Skeletal muscle tissue (tissue), 4 donors: ENCODE results near the gene ANKRD22. TPM values are rescaled to one million over a fixed set of nuclear protein-coding genes. Genes with fewer than 3 reads are reported as not detected.

ENCODE experiments used
- H3K27ac ChIP-seq: one replicate; pipeline ENCODE4 v1.7.0; 2013; ENCODE audit warnings: mild to moderate bottlenecking, low read depth, low read length, inconsistent platforms
- H3K27me3 ChIP-seq, 3 donors: one replicate each; pipeline ENCODE4 v1.7.0; 2013; ENCODE audit warnings: low read length in 3 of 3; ENCODE audit not compliant: control insufficient read depth in 3 of 3, insufficient read depth in 3 of 3
- H3K36me3 ChIP-seq, 3 donors: one replicate each; pipeline ENCODE4 v1.7.0; 2013; ENCODE audit warnings: low read length in 3 of 3; ENCODE audit not compliant: control insufficient read depth in 3 of 3, insufficient read depth in 3 of 3
- H3K4me1 ChIP-seq, 3 donors: one replicate each; pipeline ENCODE4 v1.7.0; 2013; ENCODE audit warnings: low read length in 3 of 3, mild to moderate bottlenecking in 3 of 3; ENCODE audit not compliant: control insufficient read depth in 3 of 3, insufficient read depth in 3 of 3
- H3K4me3 ChIP-seq, 3 donors: one replicate each; pipeline ENCODE4 v1.7.0; 2013; ENCODE audit warnings: low read length in 3 of 3
- H3K9ac ChIP-seq, 3 donors: one replicate each; pipeline ENCODE4 v1.7.0; 2013; ENCODE audit warnings: low read length in 3 of 3, mild to moderate bottlenecking in 3 of 3, moderate library complexity in 2 of 3, low read depth in 1 of 3
- H3K9me3 ChIP-seq, 3 donors: one replicate each; pipeline ENCODE4 v1.7.0; 2013; ENCODE audit warnings: low read length in 3 of 3; ENCODE audit not compliant: control insufficient read depth in 3 of 3
- total RNA-seq: library from RNA; depleted of rRNA; stranded (reverse); fragments of >200 nt; gene quantifications from one replicate; pipeline ENCODE4 v1.2.3, GENCODE V29; 2014
- donor health status: Osteomylitis.

ANKRD22 gene
- total RNA-seq, 1 donor from 2014 or later, result not detected

DNA sequence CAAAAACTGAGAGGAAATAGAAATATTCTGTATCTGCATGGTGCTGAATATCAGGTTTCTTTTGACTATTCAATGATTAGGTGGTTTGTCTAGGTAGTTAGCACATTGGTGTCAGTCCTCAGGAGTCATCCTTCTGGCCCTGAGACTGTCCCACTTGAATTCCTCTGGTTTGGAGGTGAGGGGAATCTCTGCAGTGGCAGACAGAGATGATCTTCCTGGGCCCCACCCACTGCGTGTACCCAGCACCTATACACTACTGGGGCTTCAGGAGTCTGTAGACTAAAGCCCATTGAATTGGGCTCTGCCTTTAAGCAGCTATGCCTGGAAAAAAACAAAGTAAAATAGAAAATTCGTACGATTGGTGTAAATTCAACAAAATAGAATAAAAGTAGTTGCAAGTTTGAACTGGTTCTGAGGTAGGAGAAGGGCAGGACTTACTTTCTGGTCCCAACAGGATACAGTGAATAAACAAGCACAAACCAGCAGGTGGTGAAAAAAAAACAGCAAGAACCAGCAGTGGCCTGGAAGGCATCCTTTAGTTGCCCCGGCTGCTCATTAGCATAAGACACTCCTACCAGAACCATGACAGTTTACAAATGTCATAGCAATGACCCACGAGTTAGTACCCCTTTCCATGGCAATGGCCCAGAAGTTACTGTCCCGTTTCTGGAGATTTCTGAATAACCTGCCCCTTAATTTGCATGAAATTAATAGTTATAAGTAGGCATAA, 47.4 kb downstream of the ANKRD22 start:
- Histone ChIP-seq H3K27ac (no peak overlapping the region), H3K36me3 (no peaks in the 10 kb centered on the region), H3K9me3 (no peaks in the 10 kb centered on the region), H3K9ac (no peak overlapping the region), H3K4me3 (no peak overlapping the region), H3K27me3 (no peaks in the 10 kb centered on the region), H3K4me1 (no peaks in the 10 kb centered on the region)

DNA sequence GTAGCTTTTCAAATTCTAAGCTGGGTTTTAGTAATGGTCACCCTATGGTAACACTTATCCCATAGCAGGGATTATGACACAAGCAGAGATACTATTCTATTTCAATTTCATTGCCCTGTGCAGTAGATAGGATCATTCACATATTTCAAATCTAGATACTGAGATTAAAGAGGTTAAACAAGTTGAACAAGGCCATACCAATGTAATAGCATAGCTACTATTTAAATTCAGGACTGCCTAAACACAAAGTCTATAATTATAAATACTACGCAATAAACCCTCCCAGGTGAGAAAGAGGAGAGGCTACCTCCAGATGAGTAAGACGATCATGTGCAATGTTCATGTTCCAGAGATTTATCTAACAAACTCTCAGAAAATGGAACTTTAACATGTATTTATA, 48.0 kb downstream of the ANKRD22 start:
- H3K4me3 ChIP-seq, result no peak overlapping the region
- H3K36me3 ChIP-seq, result no peaks in the 10 kb centered on the region
- no peak overlapping the region for H3K9ac ChIP-seq
- H3K27ac ChIP-seq, result no peak overlapping the region
- H3K4me1 ChIP-seq, result no peaks in the 10 kb centered on the region
- H3K9me3 ChIP-seq, result no peaks in the 10 kb centered on the region
- H3K27me3 ChIP-seq, result no peaks in the 10 kb centered on the region

DNA sequence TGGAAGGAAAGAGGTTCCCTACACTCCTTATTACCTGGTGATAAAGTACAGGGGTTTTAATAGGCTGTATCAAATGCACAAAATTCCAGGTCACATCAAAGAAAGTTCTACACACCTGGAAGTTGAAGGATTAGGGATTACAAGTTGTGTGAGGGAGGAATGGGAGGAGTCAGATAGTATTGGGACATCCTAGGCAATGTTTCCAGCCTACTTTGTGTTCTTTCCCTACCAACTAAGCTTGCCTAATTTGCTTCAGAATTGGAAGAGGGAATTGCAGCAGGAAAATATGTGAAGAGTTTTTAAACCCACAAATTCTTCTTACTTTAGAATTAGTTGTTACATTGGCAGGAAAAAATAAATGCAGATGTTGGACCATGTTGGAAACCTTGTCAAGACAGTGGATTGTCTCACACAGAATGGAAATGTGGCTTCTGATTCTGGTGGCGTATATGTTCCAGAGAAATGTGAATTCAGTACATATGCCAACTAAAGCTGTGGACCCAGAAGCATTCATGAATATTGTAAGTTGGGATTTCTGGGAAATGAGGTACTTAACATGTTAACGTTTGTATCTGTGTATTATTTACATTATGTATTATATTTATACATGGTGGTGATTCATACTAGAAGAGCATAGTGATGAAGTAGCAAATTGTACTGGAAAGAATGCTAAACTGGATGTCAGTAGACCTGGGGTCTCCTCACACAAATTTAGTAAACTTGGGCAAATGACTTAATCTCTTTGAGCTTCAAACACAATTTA, 48.9 kb downstream of the ANKRD22 start, which contains the start of gene LIPM:
TSS of gene LIPM (plus strand) at position 208 of the 763 bp plus-strand sequence. CDS start at position 375, 167 bp downstream.
- Histone ChIP-seq H3K36me3 (no peaks in the 10 kb centered on the region), H3K4me3 (no peak within 1 kb of the TSS), H3K27ac (no peak within 1 kb of the TSS), H3K9ac (no peak within 1 kb of the TSS), H3K4me1 (no peaks in the 10 kb centered on the region), H3K9me3 (no peaks in the 10 kb centered on the region), H3K27me3 (no peaks in the 10 kb centered on the region)

DNA sequence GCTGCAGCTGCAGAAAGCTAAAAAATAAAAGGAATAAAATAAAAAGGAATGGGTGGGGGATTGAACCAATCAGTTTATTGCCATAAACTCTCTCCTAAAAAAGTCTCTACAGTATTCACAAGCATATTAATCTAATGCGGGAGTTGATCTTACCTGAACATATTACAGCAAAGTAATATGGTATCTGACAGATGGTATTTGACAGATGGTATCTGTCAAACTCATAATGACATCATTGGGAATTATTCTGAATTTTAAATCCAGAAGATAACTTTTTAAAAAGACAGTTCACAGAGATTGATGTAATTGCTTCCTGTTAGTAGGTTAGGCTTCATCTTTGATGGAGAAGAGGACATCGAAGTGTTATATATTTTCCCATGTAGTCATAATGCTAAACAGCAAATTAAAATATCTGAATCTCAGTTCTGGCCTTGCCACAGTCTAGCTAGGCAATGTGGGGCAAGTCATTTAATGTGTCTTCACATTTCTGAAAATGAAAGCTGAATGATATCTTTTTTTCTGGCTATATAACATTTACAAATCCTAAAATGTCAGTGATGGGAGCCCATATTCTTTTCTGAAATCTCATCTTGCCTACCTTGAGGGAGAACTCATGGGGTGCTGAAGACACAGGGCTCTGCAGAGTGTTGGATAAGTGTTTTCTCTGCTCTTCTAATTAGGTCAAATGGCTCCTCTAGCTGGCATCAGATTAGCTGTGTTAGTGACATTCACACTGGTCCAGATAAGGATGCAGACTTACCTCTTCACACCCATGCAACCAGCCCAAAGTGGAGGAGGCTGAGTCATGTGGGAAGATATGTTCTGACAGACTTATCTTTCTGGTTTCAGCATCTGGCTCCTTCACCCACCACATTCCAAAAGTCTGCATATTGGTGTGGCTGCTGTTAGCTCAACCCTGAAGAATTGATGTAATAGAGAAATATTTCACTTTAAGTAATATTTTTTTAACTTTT, 51.2 kb downstream of the ANKRD22 start:
- no peak overlapping the region for H3K27ac ChIP-seq
- no peaks in the 10 kb centered on the region for H3K9me3 ChIP-seq
- no peaks in the 10 kb centered on the region for H3K27me3 ChIP-seq
- H3K36me3 ChIP-seq, result no peaks in the 10 kb centered on the region
- H3K4me3 ChIP-seq, result no peak overlapping the region
- no peaks in the 10 kb centered on the region for H3K4me1 ChIP-seq
- no peak overlapping the region for H3K9ac ChIP-seq

DNA sequence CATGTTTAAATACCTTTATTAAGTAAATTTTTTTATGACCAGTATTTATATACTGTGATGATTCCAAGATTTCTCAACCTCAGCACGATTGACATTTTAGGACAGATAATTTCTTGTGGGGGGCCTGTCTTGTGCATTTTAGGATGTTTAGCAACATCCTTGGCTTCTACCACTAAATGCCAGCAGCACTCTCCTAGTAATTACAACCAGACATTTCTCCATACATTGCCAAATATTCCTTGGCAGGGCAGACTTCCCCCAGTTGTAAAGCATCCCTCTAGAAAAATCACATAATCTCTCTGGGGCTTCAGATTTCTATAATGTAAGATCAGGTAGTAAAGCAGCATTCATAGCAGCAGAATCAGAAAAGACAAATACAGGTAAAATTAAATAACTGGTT, 56.9 kb downstream of the ANKRD22 start:
- H3K9ac ChIP-seq, result no peak overlapping the region
- no peak overlapping the region for H3K27ac ChIP-seq
- H3K4me3 ChIP-seq, result no peak overlapping the region
- no peaks in the 10 kb centered on the region for H3K4me1 ChIP-seq
- no peaks in the 10 kb centered on the region for H3K36me3 ChIP-seq
- no peaks in the 10 kb centered on the region for H3K9me3 ChIP-seq
- H3K27me3 ChIP-seq, result no peaks in the 10 kb centered on the region

DNA sequence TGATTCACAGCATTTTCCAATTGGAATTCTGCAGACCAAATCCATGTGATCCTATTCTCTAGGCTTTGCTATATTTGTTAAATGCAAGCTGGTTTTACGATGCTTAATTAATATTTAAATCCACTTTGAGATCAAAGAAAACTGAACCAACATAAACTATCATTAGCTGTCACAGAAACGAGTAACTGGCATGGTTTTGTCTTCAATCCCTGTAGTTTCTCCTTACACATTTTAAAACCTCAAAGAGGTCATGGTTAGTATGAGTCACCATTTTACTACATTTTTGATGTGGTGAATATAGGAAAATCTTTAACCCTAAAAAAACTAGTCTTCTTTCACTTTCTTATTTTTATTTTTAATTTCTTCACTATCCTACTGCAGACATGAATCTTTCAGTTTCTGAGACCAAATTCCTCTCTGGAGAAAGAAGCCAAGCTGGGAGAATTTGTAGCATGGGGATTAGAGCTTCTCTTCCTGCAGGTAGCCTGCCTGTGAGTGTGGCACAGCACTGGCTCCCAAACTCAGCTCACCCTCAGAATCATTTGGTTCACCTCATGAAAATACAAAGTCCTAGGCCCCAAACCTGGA, 57.8 kb downstream of the ANKRD22 start:
- H3K4me3 ChIP-seq, result no peak overlapping the region
- H3K27ac ChIP-seq, result no peak overlapping the region
- no peak overlapping the region for H3K9ac ChIP-seq
- H3K36me3 ChIP-seq, result no peaks in the 10 kb centered on the region
- H3K9me3 ChIP-seq, result no peaks in the 10 kb centered on the region
- H3K27me3 ChIP-seq, result no peaks in the 10 kb centered on the region
- H3K4me1 ChIP-seq, result no peaks in the 10 kb centered on the region

DNA sequence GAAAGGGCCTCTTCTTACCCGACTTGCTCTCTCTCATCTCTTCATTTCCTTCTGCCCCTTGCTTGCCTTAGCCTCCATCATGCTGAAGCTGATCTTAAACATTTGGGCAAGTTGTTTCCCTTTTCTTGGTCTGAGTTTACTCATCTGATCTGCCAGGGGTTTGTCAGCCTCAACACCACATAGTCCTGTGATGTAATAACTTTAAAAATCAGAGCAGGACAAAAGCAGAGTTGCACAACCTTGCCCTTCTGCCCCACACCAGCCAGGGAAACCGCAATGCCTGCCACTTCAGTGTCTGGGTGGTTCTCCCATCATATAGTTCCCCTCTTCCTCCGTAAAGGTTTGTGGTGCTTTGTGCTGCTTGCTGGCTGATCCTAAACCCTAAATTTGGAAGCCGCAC, 59.0 kb downstream of the ANKRD22 start:
- Histone ChIP-seq H3K27me3 (no peaks in the 10 kb centered on the region), H3K27ac (no peak overlapping the region), H3K4me1 (no peaks in the 10 kb centered on the region), H3K9ac (no peak overlapping the region), H3K9me3 (no peaks in the 10 kb centered on the region), H3K4me3 (no peak overlapping the region), H3K36me3 (no peaks in the 10 kb centered on the region)

DNA sequence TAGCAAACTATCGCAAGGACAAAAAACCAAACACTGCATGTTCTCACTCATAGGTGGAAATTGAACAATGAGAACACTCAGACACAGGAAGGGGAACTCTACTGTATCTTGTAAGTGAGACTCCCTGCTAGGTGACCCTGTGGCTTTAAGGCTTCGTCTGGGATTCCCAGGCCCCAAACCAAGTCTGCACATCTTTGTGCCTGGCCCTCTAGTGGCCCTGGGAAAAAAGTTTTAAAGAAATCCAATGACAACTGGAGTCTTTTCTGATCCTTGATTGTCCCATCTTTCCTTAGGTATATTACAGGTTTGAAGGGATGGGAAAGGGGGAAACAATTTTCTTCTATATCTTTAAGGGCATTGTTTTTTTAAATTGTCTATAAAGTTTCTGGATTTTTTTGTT, 59.7 kb downstream of the ANKRD22 start:
- Histone ChIP-seq H3K27ac (no peak overlapping the region), H3K9me3 (no peaks in the 10 kb centered on the region), H3K9ac (no peak overlapping the region), H3K36me3 (no peaks in the 10 kb centered on the region), H3K4me3 (no peak overlapping the region), H3K27me3 (no peaks in the 10 kb centered on the region), H3K4me1 (no peaks in the 10 kb centered on the region)

DNA sequence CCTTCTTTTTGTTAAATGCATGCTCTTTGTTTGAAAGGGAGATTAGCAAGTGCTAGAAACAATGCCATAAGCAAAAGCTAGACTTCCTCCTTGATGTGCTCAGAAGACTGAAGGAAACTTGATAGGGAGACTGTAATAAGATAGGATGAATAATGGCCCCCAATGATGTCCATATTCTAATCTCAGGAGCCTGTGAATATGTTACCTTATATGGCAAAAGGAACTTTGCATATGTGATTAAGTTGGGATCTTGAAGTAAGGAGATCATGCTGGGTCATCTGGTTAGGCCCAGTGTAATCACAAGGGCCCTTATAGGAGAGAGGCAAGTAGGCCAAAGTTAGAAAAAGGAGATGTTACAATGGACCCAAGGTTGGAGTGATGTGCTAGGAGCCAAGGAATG, 62.7 kb downstream of the ANKRD22 start:
- Histone ChIP-seq H3K9ac (no peak overlapping the region), H3K4me3 (no peak overlapping the region)

More for the DNA sequence above, 62.7 kb downstream of the ANKRD22 start:
- H3K9me3 ChIP-seq, result no peaks in the 10 kb centered on the region
- H3K4me1 ChIP-seq, result no peaks in the 10 kb centered on the region
- no peaks in the 10 kb centered on the region for H3K36me3 ChIP-seq
- no peaks in the 10 kb centered on the region for H3K27me3 ChIP-seq
- H3K27ac ChIP-seq, result no peak overlapping the region
